Activated CD4-positive, alpha-beta memory T cell treated with anti-CD3 and anti-CD28 coated beads for 36 hours (primary cell): ENCODE data around the gene USP38. TPM values are rescaled to one million over a fixed set of nuclear protein-coding genes. Genes with fewer than 3 reads are reported as not detected.
"Not testable (repeated sequence)": the region's sequence is repeated elsewhere in the genome, so short reads cannot be mapped to it uniquely, and the experiment has no call there.

Source experiments
- CTCF ChIA-PET: fragments of 350-600 bp; sonication (Branson Sonifier 250); formaldehyde crosslinking; loops from one replicate; lab custom pipeline; 2021; ENCODE audit warnings: antibody characterized with exemption, inconsistent platforms; lab: Charles Lee
- POLR2A ChIA-PET: fragments of 350-600 bp; sonication (Branson Sonifier 250); formaldehyde crosslinking; loops from one replicate; lab custom pipeline; 2021; ENCODE audit warnings: antibody characterized with exemption; lab: Charles Lee
- DNase-seq: peaks from one replicate; pipeline ENCODE4 v3.0.0-alpha.2; 2020
- H3K27ac Mint-ChIP-seq: one replicate; pipeline ENCODE4 v1.8.0; 2021; ENCODE audit warnings: mixed read lengths
- H3K27me3 Mint-ChIP-seq: one replicate; pipeline ENCODE4 v1.8.0; 2021; ENCODE audit warnings: mixed read lengths
- H3K36me3 Mint-ChIP-seq: one replicate; pipeline ENCODE4 v1.8.0; 2021; ENCODE audit warnings: mixed read lengths
- H3K4me1 Mint-ChIP-seq: one replicate; pipeline ENCODE4 v1.8.0; 2021; ENCODE audit warnings: low read depth, mixed read lengths
- H3K4me3 Mint-ChIP-seq: one replicate; pipeline ENCODE4 v1.8.0; 2021; ENCODE audit warnings: mild to moderate bottlenecking, mixed read lengths
- H3K9me3 Mint-ChIP-seq: one replicate; pipeline ENCODE4 v1.8.0; 2021; ENCODE audit warnings: mixed read lengths
- intact Hi-C: fragments of 100-400 bp; cut with micrococcal nuclease; formaldehyde crosslinking; loops from one replicate; pipeline ENCODE4 v1.15.1; 2023
- total RNA-seq, 2 experiments: library from RNA; stranded (reverse); gene quantifications; one replicate each; pipeline ENCODE4 v1.2.3, GENCODE V29; 2021

The USP38 gene
- total RNA-seq, 2 experiments from 2014 or later: 21.7 to 22.0 TPM

- Mint-ChIP-seq H3K27me3 (no peaks in the 10 kb centered on the region), H3K4me1 (peaks cover 2% of the 10 kb centered on the region), H3K9me3 (no peaks in the 10 kb centered on the region), H3K4me3 (no peak overlapping the region), H3K27ac (no peak overlapping the region), H3K36me3 (peaks cover 28% of the 10 kb centered on the region)
- CTCF ChIA-PET: no interaction called here
- intact Hi-C loops: no loop called here
- POLR2A ChIA-PET: no interaction called here
- DNase-seq: no peak
These were observed 31.2 kb downstream of the USP38 start for GRCh38 chr4:143215873-143216272.

GRCh38 chr4:143224255-143224654 is 39.5 kb downstream of the USP38 start:
- Mint-ChIP-seq H3K9me3 (no peaks in the 10 kb centered on the region), H3K27me3 (no peaks in the 10 kb centered on the region), H3K27ac (no peak overlapping the region), H3K4me1 (no peaks in the 10 kb centered on the region), H3K36me3 (peaks cover 11% of the 10 kb centered on the region), H3K4me3 (no peak overlapping the region)
- POLR2A ChIA-PET: no interaction called here
- intact Hi-C loops: no loop called here
- CTCF ChIA-PET: no interaction called here
- DNase-seq: no peak

DNA sequence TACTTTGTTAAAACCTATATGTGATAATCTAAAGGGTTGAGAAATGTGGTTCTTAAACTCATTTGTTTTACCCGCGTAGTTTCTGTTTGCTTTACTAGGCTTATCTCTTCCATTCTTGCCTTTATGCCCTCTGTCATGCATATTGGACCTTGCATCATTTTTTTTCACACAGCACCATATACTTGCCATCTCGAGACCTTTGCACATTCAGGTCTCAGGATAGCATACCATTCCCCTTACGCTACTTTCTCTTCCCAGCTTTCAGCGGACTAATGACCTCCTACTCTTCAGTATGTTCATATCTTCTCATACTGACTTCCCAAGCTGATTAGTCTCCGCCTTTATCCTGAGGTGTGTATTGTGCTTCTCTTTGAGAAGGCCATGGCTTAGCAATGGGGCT is 40.5 kb downstream of the USP38 start:
- POLR2A ChIA-PET: interaction anchor here (0.6 kb wide), 1 partner anchor 321 kb away, joined by 3 read pairs; no protein-coding TSS in a partner anchor
- Mint-ChIP-seq H3K4me3 (no peak overlapping the region), H3K27ac (no peak overlapping the region), H3K9me3 (no peaks in the 10 kb centered on the region), H3K36me3 (peaks cover 10% of the 10 kb centered on the region), H3K4me1 (no peaks in the 10 kb centered on the region), H3K27me3 (no peaks in the 10 kb centered on the region)
- CTCF ChIA-PET: no interaction called here
- intact Hi-C loops: no loop called here
- DNase-seq: no peak

- H3K27ac Mint-ChIP-seq: no peak overlapping the region
- CTCF ChIA-PET: no interaction called here
- POLR2A ChIA-PET: no interaction called here
- no peak for DNase-seq
- intact Hi-C loops: no loop called here
- H3K36me3 Mint-ChIP-seq: peaks cover 1% of the 10 kb centered on the region
- no peak overlapping the region for H3K4me3 Mint-ChIP-seq
- H3K4me1 Mint-ChIP-seq: peaks cover 9% of the 10 kb centered on the region
- no peaks in the 10 kb centered on the region for H3K9me3 Mint-ChIP-seq
- H3K27me3 Mint-ChIP-seq: no peaks in the 10 kb centered on the region
These were observed 46.0 kb downstream of the USP38 start for GRCh38 chr4:143230683-143231082.

GRCh38 chr4:143232277-143232676 is 47.6 kb downstream of the USP38 start:
- no peak overlapping the region for H3K27ac Mint-ChIP-seq
- H3K4me1 Mint-ChIP-seq: peaks cover 9% of the 10 kb centered on the region
- POLR2A ChIA-PET: no interaction called here
- no peaks in the 10 kb centered on the region for H3K9me3 Mint-ChIP-seq
- DNase-seq: no peak
- H3K27me3 Mint-ChIP-seq: no peaks in the 10 kb centered on the region
- intact Hi-C loops: no loop called here
- CTCF ChIA-PET: no interaction called here
- H3K4me3 Mint-ChIP-seq: no peak overlapping the region
- H3K36me3 Mint-ChIP-seq: no peaks in the 10 kb centered on the region

DNA sequence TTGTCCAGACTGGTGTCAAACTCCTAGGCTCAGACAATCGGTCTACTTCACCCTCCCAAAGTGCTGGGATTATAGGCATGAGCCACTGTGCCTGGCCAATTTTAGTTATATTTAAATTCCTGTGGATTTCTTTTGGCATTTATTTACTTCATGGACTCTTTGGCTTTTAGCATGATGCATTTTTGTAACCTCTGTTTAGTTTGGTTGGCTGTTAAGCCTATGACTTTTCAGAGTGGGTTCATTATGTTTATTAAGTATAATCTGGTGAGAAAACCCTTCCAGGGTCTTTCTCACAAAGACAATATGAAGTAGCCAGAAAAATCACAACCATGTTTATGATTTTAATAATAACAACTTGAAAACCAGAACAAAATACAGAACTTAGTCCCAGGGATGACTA is 49.4 kb downstream of the USP38 start:
- CTCF ChIA-PET: no interaction called here

DNA sequence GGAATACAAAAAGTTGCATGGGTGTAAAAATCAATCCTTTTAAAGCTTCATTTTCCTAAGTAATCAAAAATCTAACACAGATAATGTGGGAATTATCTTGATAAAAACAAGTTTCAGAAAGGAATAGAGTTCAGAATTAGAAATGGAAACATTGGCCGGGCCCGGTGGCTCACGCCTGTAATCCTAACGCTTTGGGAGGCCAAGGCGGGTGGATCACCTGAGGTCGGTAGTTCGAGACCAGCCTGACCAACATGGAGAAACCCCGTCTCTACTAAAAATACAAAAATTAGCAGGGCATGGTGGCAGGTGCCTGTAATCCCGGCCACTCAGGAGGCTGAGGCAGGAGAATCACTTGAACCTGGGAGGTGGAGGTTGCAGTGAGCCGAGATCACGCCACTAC is 52.5 kb downstream of the USP38 start:
- H3K27ac Mint-ChIP-seq, H3K36me3 Mint-ChIP-seq, CTCF ChIA-PET, H3K27me3 Mint-ChIP-seq, DNase-seq, intact Hi-C loops, POLR2A ChIA-PET, H3K4me3 Mint-ChIP-seq, H3K4me1 Mint-ChIP-seq, H3K9me3 Mint-ChIP-seq: not testable (repeated sequence)

More for the DNA sequence above, 49.4 kb downstream of the USP38 start:
- Mint-ChIP-seq H3K27me3 (no peaks in the 10 kb centered on the region), H3K36me3 (no peaks in the 10 kb centered on the region), H3K4me1 (peaks cover 9% of the 10 kb centered on the region), H3K27ac (no peak overlapping the region), H3K9me3 (no peaks in the 10 kb centered on the region), H3K4me3 (no peak overlapping the region)
- POLR2A ChIA-PET: no interaction called here
- intact Hi-C loops: no loop called here
- no peak for DNase-seq

- no peak overlapping the region for H3K4me3 Mint-ChIP-seq
- DNase-seq: no peak
- peaks cover 7% of the 10 kb centered on the region for H3K9me3 Mint-ChIP-seq
- CTCF ChIA-PET: no interaction called here
- peaks cover 2% of the 10 kb centered on the region for H3K36me3 Mint-ChIP-seq
- H3K4me1 Mint-ChIP-seq: no peaks in the 10 kb centered on the region
- H3K27ac Mint-ChIP-seq: no peak overlapping the region
- peaks cover 2% of the 10 kb centered on the region for H3K27me3 Mint-ChIP-seq
- POLR2A ChIA-PET: no interaction called here
- intact Hi-C loops: no loop called here
These were observed 56.4 kb downstream of the USP38 start for GRCh38 chr4:143240939-143241679.

DNA sequence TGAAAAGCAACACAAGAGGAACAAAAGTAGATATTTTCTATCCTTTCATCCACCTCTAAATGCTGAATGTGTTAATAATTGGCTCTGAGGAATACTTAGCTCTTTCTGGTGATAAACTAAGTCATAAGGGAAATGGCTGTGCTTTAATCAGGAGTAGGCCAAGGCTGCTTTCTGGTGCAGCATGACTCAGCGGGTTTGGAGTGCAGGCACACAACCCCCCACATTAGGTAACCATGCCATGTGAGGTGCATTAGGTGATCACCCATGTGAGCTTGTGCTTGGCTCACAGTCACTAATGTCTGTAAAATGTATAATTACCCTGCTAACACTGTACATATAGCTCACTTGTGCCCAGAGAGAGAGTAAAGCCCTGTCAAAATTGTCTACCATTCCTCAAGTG is 57.2 kb downstream of the USP38 start:
- H3K4me3 Mint-ChIP-seq: no peak overlapping the region
- H3K27ac Mint-ChIP-seq: no peak overlapping the region
- ChIA-PET CTCF (no interaction called here), POLR2A (no interaction called here)
- H3K27me3 Mint-ChIP-seq: peaks cover 2% of the 10 kb centered on the region
- H3K9me3 Mint-ChIP-seq: peaks cover 7% of the 10 kb centered on the region
- H3K4me1 Mint-ChIP-seq: no peaks in the 10 kb centered on the region
- DNase-seq: no peak
- intact Hi-C loops: no loop called here
- H3K36me3 Mint-ChIP-seq: peaks cover 2% of the 10 kb centered on the region

DNA sequence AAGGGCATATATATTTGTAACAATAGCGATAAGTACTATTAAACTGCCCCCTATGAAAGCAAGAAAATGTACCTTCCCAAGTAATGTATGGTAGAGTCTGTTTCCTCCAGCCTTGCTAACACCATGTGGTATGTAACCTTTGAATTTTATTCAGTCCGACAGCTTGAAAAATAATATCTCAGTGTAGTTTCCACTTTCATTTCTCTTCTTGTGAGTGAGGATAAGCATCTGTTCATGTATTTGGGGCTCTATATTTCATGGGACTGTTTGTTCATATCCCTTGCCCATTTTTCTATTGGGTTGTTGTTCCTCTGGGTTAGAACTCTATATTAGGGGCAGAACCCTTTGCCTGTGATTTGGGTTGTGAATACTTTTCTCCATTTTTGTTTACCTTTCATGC is 58.3 kb downstream of the USP38 start:
- intact Hi-C loops: no loop called here
- H3K4me3 Mint-ChIP-seq: no peak overlapping the region

DNA sequence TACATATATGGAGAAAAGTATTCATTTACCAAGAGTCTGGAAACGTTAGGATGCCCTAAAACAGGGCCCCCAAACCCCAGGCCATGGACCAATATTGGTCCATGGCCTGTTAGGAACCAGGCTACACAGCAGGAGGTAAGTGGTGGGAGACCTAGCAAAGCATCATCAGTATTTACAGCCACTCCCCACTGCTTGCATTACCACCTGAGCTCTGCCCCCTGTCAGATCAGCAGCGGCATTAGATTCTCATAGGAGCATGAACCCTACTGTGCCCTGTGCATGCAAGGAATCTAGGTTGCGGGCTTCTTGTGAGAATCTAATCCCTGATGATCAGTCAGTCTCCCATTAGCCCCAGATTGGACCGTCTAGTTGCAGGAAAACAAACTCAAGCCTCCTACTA is 62.3 kb downstream of the USP38 start:
- H3K27ac Mint-ChIP-seq: no peak overlapping the region
- no peaks in the 10 kb centered on the region for H3K4me1 Mint-ChIP-seq
- ChIA-PET CTCF (no interaction called here), POLR2A (no interaction called here)
- intact Hi-C loops: no loop called here
- H3K4me3 Mint-ChIP-seq: no peak overlapping the region
- peaks cover 3% of the 10 kb centered on the region for H3K9me3 Mint-ChIP-seq
- peaks cover under 1% of the 10 kb centered on the region for H3K36me3 Mint-ChIP-seq
- DNase-seq: no peak
- H3K27me3 Mint-ChIP-seq: peaks cover 4% of the 10 kb centered on the region

More for the DNA sequence above, 58.3 kb downstream of the USP38 start:
- Mint-ChIP-seq H3K4me1 (no peaks in the 10 kb centered on the region), H3K36me3 (peaks cover 2% of the 10 kb centered on the region), H3K27me3 (peaks cover 2% of the 10 kb centered on the region), H3K27ac (no peak overlapping the region), H3K9me3 (peaks cover 7% of the 10 kb centered on the region)
- ChIA-PET POLR2A (no interaction called here), CTCF (no interaction called here)
- no peak for DNase-seq

DNA sequence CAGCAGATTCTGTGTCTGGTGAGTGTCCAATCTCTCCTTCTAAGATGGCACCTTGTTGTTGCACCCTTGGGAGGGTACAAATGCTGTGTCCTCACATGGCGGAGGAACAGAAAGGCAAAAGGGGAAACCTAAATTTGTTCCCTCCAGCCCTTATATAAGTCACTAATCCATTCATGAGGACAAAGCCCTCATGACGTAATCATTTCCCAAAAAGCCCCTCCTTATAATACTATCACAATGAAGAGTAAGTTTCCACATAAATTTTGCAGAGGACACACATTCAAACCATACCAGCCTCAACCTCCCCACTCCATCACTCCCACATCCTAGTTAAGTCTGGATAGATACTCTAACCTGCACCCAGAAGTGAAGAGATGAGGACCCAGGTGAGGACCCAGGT is 63.1 kb downstream of the USP38 start:
- Mint-ChIP-seq H3K4me3 (no peak overlapping the region), H3K36me3 (no peaks in the 10 kb centered on the region), H3K27me3 (peaks cover 3% of the 10 kb centered on the region), H3K9me3 (no peaks in the 10 kb centered on the region), H3K4me1 (no peaks in the 10 kb centered on the region), H3K27ac (no peak overlapping the region)
- intact Hi-C loops: no loop called here
- CTCF ChIA-PET: no interaction called here
- POLR2A ChIA-PET: no interaction called here
- no peak for DNase-seq

- intact Hi-C loops: no loop called here
- ChIA-PET POLR2A (no interaction called here), CTCF (no interaction called here)
- no peak for DNase-seq
- Mint-ChIP-seq H3K36me3 (no peaks in the 10 kb centered on the region), H3K27ac (no peak overlapping the region), H3K4me1 (no peaks in the 10 kb centered on the region), H3K27me3 (peaks cover 3% of the 10 kb centered on the region), H3K4me3 (no peak overlapping the region), H3K9me3 (no peaks in the 10 kb centered on the region)
These were observed 64.1 kb downstream of the USP38 start for GRCh38 chr4:143248827-143249226.
